ENCODE results near the gene SH3RF1.
A peak's percentile ranks its signal among the peaks of the same experiment; 100 is the strongest.
"Not testable (repeated sequence)": the region's sequence is repeated elsewhere in the genome, so short reads cannot be mapped to it uniquely, and the experiment has no call there.

The SH3RF1 gene

DNA sequence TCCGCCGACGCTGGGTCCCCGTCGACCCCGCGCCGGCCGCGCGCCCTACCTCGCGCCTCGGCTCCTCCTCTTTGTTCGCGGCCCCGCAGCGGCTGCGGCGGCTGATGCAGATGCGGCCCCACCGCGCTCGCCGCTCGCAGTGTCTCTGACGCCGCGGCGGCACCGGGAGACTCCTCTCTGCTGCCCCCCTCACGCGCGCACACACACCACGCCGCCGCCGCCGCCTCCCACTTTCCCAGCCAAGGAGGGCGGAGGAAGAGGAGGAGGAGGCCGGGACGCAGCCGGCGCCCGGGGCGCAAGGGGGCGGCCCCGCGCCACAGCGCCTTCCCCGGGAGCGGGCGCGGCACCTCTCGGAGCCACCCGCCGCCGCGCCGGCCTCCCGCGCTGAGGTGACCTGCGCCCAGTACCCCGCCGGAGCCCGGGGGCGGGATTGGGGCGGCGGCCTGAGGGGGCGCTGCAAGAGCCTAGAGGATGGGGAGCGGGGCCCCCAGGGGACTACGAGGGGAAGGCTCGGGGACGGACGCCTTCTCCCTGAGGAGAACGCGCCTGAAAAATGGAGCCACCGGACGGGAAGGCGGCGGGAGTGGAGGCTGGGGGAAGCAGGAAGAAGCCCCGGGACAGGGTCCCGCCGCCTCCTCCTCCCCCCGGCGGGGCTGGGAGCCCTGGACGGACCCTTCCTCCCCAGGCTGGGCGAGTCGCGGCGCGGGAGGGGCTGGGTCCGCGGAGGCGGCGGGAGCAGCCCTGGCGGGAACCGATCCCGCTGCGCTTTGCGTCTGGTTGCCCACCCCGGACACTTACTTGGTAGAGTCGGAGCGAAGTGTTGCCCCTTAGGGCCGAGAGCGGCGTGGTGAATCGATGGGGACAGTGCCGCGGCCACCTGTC is at the start of gene SH3RF1:
Gene SH3RF1 (minus strand): TSS at position 147 of the 882 bp plus-strand sequence. CDS start 1,744 bp downstream, outside the sequence.
- peak; percentile 43 for DNase-seq

DNA sequence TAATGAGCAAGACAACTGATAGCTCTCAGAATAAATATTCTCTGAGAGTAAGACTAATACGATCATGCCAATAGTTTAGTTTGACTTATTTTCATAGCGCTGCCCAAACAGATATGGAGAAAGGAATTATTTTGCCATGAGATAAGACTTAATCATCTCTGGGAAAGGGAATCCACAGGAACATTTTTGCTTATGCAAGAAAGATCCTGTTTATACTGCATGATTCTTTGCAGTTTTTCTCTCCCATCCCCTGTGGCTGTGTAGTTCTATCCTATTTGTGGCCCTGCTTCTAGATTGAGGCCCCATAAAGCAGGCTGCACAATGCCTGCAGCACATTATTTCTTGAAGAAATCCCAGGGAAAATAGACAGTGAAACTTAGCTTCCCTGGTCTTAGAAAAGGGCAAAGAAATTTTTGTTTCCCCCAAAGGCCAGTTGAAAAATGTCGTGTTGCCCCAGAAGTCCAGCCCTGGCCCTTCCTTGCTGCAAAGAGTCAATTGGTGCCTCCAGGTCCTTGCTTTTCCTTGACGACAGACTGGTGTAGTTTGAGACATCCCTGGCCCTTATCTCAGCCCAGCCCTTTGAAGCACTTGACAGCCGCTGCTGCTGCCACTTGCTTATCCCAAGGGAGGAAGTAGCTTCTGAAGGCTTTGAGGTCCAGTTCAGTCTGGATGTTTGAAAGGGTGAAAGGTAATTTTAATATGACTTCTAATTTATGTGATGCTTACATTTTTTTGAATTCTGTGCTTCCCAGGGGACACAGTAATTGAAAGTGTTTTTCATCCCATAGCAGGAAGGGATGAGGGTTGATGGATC is 45.0 kb upstream of the SH3RF1 start:
- no peak for DNase-seq

DNA sequence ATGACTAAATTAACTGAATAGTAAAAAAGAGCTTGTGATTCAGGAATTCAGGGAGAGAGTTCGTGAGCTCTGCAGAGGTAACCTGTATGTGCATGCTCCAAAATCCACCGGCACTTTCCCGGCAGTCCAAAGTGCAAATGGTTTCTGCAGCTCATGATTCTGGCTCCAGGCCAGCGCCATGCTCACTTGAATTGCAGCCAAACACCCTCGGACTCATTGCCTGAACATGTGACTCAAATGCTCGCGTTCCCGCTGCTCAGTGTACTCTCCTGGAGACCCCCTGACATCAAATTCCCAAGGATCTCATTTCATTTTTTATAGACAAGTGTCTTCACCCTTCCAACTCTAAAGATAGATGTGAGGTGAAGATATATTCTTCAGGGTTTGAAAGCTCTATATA is 44.1 kb upstream of the SH3RF1 start:
- DNase-seq = peak; percentile 7

DNA sequence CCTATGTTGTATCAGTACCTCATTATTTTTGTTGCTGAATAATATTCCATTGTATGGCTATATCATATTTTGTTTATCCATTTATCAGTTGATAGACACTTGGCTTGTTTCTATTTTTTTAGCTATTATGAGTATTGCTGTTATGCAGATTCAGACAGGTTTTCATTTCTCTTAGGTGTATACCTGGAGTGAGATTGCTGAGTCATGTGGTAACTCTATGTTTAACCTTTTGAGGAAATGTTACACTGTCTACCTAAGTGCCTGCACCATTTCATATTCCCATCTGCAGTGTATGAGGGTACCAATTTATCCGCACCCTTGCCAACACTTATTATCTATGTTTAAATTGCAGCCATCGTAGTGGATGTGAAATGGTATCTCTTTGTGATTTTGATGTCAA is 43.0 kb upstream of the SH3RF1 start:
- DNase-seq = no peak

DNA sequence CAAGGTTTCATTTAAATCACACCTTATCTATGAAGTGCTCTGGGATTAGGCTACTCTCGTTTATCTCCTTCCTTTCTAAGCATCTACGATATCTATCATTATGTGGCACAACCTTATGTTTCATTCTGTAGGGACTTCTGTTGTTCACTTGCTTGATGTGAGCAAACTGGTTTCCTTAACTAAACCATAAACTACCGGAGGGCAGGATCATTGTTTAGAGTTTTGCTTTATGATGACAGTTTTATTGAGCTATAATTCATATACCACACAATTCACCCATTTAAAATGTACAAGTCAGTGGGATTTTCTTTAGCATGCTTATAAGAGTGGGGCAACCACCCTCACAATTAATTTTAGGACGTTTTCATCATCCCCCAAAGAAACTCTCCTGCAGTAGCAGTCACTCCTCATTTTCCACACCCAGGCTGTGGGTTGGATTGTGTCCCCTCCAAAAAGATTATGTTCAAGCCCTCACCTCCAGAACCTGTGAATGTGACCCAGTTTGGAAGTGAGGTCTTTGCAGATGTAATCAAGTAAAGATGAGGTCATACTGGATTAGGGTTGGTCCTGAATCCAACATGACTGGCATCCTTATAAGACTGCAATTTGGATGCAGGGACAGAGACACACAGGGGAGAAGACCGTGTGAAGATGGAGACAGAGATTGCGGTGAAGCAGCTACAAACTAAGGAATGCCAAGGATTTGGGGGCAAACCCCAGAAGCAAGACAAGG is 42.1 kb upstream of the SH3RF1 start:
- DNase-seq = no peak

DNA sequence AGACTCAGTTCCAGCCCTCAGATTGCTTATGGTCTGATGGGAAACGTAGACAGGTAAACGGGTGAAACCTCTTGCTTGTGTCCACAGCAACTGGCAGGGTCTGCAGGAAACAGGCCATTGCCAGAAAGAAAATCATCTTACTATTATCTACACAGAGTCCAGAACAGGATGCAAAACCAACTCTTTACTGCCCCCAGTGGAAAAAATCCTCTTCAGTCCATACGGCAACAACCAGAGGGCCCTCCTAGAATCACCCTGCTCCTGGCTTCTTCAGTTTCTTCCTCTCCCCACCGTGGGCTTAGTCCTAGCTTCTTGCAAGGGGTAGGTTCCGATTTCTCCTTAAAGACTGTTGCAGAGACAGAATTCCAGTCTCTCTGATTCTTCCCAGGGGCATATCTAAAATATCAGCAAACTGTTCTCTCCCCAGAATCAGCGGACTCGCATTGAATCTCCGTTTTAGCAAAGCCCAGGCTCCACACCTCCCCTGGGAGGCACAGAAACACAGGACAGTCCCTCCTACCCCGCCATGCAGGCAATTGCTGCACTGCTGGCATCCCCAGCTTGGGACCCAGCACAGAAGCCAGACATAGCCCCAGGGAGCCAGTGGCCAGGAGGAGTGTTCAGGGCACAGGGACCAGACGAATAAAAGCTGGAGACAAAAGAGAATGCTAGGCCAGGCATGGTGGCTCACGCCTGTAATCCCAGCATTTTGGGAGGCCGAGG is 41.0 kb upstream of the SH3RF1 start:
- no peak for DNase-seq

DNA sequence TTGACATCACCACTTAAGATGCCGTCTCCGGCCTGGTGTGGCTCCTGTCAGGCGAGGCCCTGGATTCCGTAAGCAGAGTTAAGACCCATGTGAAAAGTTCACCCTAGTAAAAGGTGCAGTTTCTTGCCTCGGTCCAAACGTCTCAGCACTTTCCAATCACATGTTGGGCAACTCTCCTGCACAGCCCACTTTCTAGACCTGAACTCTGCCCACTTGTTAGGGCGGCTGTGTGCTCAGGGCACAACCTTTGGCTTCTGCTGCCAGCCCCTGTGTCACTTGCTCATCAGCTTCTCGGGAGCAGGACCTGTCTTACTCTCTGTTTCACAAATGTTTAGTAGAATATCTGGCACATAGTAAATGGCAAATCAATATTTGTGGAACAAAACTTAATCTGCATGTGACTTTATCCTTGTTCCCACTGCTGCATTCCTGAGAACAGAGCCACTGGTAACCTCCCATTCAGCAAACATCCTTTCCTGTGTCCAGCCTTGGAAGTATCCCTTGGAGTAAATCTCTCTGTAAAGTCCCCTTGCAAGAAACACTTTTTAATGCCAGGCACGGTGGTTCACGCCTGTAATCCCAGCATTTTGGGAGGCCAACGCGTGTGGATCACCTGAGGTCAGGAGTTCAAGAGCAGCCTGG is 38.7 kb upstream of the SH3RF1 start:
- DNase-seq = no peak

DNA sequence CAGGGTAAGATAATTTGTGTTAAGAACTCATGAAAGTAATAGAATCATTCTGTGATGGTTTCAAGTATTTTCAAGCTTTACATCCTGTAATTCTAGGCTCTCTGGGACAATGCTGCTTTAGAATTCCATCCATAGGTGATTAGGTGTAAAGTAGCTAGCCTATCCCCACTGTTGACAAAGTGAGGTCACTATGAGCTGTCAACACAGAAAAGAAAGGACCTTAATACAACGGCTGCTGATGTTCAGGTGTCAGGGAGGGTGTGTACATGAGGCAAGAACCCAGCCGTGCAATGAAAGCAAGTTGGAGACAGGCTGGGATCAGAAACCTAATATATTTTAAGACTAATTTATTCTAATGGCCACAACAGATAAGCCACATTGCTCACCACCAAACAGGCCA is 36.8 kb upstream of the SH3RF1 start:
- no peak for DNase-seq

DNA sequence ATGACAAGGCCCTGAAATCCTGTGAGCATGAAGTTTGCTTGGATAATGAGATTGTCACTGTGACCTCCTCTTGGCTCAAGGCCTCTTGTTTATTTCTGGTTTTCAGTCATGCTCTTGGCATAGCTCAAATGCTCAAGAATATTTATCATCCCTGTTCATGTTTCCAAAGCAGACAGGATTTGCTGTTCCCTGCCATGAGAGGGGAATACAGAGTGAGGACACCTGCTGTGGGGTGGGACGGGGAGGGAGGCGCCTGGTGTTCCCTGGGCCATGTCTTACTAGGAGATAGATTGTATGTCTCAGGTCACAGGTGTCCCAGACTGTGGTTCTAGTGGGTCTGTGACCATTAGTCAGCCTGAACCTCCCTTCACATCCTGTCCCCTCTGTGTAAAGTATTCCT is 34.9 kb upstream of the SH3RF1 start:
- no peak for DNase-seq

DNA sequence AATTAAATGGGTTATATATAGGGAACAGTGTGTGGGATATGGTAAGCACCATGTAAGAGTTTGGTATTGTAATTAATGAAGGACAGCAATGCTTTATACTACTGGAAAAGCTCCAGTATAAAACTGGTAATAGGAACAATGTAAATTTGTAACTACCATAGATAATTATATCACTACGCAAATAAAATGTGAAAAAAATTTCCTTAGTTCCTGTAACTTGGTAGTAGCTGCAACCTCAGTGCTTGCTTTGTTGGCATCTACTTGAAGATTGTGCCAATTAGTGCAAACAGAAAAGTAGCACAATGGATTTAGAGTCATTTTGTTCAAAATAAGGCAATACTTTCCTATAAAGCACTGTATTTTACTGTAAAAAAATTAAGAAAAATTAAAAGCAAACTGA is 34.4 kb upstream of the SH3RF1 start:
- DNase-seq = no peak

DNA sequence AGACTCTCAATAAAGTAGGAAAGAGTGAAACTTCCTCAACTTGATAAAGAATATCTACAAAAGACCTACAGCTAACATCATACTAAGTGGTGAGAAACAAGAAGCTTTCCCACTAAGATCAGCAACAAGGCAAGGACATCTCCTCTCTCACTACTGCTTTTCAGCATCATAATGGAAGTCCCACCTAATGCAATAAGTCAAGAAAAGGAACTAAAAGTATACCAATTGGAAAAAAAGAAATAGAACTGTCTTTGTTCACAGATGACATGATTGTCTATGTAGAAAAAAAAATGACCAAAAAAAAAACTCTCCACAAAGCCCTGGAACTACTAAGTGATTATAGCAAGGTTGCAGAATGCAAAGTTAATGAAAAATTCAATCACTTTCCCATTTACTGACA is 25.1 kb upstream of the SH3RF1 start:
- no peak for DNase-seq

DNA sequence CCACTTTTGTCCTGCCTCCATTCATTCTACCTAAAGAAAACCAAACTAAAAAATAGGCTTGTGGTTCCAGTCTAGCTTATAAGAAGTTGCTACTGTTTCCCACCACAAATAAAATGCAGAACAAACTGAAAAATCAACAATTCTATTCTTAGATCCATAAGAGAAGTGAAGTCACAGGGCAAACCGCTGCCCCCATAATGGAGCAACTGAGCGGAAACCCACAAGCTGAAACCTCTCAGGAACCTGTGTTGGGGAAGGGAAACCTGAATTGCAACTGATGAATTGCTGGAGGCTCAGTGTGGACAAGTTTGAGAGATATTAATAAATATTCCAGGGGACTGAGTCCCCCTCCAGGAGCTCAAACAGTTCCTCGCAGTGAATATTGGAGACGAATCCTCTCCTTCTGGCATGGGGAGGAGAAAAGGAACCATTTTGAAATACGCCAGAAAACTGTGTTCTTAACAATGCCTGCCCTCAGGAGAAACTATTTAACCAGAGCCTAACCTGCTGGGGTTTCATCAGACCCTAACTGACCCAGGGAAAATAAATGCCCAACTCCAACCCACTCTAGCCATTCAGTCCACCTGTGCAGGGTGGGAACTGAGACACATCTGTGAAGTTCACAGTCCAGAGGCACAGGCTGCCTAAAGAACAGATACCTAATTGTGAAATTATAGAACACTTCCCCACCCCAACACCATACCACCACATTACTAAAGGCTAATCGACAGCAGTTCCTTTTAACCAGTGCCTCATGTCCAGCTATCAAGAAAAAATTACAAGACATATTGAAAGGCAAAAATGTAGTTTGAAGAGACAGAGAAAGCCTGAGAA is 22.8 kb upstream of the SH3RF1 start:
- no peak for DNase-seq

DNA sequence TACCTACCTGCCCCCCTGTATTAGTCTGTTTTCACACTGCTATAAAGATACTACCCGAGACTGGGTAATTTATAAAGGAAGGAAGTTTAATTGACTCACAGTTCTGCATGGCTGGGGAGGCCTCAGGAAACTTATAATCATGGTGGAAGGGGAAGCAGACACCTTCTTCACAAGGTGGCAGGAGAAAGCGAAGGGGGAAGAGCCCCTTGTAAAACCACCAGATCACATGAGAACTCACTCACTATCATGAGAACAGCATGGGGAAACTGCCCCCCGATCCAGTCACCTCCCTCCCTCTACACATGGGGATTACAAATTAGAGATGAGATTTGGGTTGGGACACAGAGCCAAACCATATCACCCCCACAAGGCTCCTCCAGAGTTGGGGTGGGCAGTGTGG is 17.2 kb upstream of the SH3RF1 start:
- DNase-seq = not testable (repeated sequence)

DNA sequence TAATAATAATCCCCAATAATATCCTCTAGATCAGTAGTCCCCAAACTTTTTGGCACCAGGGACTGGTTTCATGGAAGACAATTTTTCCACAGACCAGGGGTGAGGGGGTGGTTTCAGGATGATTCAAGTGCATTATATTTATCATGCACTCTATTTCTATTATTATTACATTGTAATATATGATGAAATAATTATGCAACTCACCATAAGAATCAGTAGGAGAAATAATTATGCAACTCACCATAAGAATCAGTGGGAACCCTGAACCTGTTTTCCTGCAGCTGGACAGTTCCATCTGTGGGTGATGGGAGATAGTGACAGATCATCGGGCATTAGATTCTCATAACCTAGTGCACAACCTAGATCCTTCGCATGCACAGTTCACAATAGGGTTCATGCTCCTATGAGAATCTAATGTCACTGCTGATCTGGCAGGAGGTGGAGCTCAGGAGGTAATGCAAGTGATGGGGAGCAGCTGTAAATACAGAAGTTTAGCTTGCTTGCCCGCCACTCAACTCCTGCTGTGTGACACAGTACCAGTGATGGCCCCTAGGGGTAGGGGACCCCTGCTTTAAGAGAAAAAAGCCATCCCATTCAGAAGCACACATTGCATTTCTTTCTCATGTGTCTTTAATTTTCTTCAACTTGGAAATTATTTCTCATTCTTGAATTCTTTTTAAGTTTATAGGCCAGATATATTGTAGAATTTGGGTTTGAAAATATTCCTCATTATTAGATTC is 16.0 kb upstream of the SH3RF1 start:
- DNase-seq = no peak

DNA sequence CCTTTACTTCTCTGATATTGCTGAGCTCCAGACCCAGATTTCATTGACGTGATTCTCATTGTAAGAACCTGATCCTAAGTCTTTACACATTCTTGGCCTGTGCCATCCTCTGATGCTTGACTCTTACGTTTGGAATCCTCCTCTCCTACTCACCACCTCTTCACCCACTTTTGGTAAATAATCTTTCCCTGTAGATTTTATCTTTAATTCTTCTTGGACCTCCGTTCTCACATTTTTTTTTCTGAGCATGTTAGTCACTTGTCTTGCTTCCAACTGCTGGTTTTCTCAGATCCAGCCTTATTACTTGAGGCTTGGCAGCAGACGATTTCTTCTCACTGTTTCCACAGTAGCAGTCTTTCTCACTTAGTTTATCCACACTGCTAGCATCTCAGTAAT is 12.4 kb upstream of the SH3RF1 start:
- DNase-seq = no peak

DNA sequence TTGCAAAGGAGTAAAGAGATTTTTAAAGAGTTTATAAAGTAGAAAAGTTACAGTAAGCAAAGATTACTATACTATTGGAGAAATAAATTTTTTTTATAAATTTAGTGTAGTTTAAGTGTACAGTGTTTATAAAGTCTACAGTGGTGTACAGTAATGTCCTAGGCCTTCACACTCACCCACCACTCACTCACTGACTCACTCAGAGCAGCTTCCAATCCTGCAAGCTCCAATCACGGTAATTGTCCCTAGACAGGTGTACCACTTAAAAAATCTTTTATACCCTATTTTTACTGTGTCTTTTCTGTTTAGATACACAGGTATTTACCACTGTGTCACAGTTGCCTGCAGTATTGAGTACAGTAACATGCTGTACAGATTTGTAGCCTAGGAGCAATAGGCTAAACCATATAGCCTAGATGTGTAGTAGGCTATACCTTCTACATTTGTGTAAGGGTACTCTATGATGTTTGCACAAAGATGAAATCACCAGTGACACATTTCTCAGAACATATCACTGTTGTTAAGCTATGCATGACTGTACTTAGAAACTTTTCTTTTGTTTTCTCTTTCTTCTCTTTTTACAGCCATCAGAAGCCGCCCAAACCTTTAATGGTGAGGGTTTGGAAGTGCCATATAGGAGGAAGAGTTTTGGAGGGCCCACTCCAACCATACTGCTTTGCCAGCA is 11.8 kb upstream of the SH3RF1 start:
- no peak for DNase-seq

DNA sequence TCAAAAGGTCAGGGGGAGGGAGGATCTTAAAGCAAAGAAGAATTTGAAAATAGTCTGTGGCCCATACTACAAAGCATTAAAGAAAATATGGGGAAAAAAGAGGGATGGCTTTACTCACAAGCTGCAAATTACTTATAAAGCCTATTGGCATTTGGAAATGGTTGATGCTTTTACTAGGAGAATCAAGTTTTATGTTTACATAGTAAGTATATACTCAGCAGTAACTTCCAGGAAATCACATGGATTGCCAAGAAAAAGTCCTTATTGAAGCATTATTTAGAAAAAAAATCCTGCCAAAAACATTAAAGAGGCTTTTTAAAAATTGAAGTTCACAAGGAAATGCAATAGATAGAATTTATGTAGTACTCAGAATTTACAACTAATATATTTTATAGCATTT is 8.4 kb upstream of the SH3RF1 start:
- no peak for DNase-seq

DNA sequence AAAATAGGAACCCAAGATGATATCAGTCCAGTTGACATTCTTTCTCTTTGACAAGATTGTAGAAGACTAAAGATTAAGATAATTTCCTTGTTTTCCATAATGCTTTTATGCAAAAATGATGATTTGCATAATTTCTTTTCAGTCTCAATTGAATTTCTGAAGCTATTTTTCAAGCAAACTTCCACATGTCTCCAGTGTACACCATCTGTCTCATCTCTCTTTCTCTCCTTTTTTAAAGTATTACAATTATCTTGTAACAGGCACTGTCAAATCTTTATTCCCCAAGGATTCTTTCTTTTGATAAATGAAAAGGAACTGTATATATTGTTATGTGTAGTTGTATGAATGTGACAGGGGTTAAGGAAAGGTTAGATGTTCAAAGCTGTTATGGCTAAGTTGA is 7.9 kb upstream of the SH3RF1 start:
- DNase-seq = no peak

DNA sequence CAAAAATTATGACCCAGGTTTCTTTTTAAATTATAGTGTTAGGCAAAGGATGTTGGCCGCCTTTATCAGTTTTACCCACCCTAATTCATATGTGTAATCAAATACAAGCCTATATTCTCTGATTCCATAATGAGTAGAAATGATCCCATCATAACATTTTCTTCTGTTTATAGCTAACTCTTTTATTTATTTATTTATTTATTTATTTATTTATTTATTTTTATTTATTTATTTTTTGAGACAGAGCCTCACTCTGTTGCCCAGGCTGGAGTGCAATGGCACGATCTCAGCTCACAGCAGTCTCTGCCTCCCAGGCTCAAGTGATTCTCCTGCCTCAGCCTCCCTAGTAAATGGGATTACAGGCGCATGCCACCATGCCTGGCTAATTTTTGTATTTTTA is 7.1 kb upstream of the SH3RF1 start:
- not testable (repeated sequence) for DNase-seq

DNA sequence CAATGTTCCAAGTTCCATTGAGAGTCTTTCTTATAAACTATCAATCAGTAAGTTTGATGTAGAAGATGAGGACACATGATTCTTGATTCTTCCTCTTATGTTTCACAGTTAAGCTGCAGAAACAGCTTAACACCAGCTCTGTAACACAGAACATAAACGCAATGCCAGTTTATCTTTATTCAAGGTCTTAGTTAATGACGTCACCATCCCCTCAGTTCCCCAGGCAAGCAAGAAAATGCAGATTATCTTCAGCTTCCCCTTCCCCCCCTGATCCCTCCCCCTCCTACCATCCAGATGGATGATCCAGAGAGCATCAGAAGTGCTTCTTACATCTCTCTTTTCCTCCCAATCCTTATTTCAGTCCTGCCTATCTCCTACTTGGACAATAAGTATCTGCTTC is 4.4 kb upstream of the SH3RF1 start:
- DNase-seq = no peak

Measured in DMS 273 treated with DMSO at 0.1 percent for 48 hours (cell line).